Prostate gland (tissue), 2 donors: ENCODE data around the gene CADPS2.
A peak's percentile ranks its signal among the peaks of the same experiment; 100 is the strongest.

Experiments used
- CTCF ChIP-seq, 4 experiments: fragments of 200-600 bp in 2 of 4; fragments of 450-650 bp in 2 of 4; sonication (generic) in 2 of 4; IDR thresholded peaks; 1 replicate in 3 of 4; 2 replicates in 1 of 4; pipeline ENCODE4 v1.5.1; 2016 to 2019; ENCODE audit warnings: antibody characterized with exemption in 4 of 4, mild to moderate bottlenecking in 2 of 4, moderate library complexity in 2 of 4
- POLR2A ChIP-seq: fragments of 450-650 bp; IDR thresholded peaks from one replicate; pipeline ENCODE4 v1.6.1; 2016; ENCODE audit warnings: antibody characterized with exemption, mild to moderate bottlenecking
- POLR2AphosphoS5 ChIP-seq: sonication (generic); formaldehyde crosslinking; IDR thresholded peaks from one replicate; pipeline ENCODE4 v1.6.1; 2017; ENCODE audit warnings: antibody characterized with exemption

DNA sequence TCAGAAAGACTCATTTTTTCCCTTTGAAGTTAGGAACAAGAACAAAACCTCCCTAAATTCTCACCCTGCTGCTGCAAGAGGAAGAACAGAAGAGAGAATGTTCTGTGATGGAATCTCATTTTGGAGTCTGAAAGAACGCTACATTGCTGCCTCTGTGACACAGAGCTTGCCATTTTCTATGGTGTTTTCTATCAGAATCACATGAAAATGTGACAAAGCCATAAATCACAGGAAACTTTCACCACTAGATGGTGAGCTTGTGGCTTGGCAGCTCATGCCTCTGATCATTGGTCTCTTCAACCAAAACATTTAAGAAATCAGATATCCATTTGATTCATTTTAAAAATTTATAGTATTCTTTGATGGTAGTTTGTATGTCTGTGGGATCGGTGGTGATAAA, 82.9 kb downstream of the CADPS2 start:
- peak in 3 of 4 experiments; percentile 32 to 55 (median 43) for TF ChIP-seq CTCF (IDR thresholded peaks at IDR 0.05)
- no peak for TF ChIP-seq POLR2A
- no peak for TF ChIP-seq POLR2AphosphoS5
